Measurements from ENCODE around the gene DOCK1. TPM values are rescaled to one million over a fixed set of nuclear protein-coding genes. Genes with fewer than 3 reads are reported as not detected.

DOCK1 gene
- total RNA-seq, 6 experiments from 2014 or later: 50.6 to 59.9 (median 54.7) TPM

DNA sequence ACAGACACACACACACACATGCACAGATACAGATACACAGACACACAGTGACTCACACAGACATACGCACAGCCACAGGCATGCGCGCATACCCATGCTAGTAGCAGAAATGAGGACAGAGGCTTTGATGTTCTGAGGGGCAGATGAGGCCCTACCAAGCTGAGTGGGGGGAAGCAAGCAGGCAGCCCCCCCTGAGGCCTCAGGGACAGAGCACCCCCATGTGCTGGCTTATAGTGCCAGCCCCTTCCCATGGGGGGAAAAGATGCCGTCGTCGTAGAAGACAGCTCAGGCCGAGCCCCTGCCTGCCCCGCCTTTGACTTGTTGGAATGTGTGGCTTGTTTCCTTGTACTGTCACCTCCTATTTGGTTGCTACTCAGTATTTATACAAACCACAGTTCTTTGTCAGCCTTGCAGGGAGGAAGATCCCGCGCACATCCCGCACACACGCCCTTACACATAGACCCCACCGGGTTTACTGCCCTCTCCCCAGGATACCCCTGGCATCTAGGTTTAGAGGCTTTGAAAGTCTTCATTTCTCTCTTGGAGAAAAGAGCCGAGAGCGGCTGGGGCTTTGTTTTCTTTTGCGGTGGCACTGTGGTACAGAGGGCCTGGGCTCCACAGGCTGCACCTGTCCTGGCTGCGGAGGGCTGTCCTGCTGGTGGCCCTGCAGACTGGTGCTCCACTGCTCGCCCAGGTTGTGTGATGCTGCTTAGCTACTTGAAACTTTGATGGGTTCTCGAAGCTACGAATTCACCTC is 112.5 kb downstream of the DOCK1 start:
- peaks cover 4% of the 10 kb centered on the region for H3K4me1 Mint-ChIP-seq (ENCODE audit: low read depth)
- TF ChIP-seq, protein P1, sequence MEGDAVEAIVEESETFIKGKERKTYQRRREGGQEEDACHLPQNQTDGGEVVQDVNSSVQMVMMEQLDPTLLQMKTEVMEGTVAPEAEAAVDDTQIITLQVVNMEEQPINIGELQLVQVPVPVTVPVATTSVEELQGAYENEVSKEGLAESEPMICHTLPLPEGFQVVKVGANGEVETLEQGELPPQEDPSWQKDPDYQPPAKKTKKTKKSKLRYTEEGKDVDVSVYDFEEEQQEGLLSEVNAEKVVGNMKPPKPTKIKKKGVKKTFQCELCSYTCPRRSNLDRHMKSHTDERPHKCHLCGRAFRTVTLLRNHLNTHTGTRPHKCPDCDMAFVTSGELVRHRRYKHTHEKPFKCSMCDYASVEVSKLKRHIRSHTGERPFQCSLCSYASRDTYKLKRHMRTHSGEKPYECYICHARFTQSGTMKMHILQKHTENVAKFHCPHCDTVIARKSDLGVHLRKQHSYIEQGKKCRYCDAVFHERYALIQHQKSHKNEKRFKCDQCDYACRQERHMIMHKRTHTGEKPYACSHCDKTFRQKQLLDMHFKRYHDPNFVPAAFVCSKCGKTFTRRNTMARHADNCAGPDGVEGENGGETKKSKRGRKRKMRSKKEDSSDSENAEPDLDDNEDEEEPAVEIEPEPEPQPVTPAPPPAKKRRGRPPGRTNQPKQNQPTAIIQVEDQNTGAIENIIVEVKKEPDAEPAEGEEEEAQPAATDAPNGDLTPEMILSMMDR (IDR thresholded peaks at IDR 0.05): no peak
- no peaks in the 10 kb centered on the region for H3K9me3 Mint-ChIP-seq
- DNase-seq: no peak
- no peak overlapping the region for H3K4me3 Mint-ChIP-seq
- H3K27ac Mint-ChIP-seq: no peak overlapping the region
- H3K27me3 Mint-ChIP-seq (ENCODE audit: insufficient read depth): no peaks in the 10 kb centered on the region
- peaks cover 3% of the 10 kb centered on the region for H3K36me3 Mint-ChIP-seq (ENCODE audit: low read depth)

DNA sequence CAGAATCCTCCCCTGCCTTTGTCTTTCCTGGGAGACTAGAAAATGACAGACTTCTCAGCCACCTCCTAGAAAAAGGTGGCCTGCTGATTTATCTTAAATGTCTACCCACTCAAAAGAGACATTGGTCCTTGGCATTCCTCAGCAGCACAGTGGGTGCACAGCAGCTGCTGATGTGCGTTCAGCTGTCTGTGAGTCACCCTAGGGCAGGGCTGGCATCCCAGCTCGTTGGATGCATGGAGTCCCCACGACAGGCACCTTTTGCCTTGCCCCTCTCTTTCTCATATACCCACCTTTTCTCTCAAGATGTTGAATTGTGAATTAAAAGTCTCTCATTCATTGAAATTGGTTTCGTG is 113.0 kb downstream of the DOCK1 start:
- Mint-ChIP-seq H3K27ac (no peak overlapping the region), H3K36me3 (ENCODE audit: low read depth) (peaks cover 7% of the 10 kb centered on the region), H3K9me3 (no peaks in the 10 kb centered on the region), H3K27me3 (ENCODE audit: insufficient read depth) (no peaks in the 10 kb centered on the region), H3K4me3 (no peak overlapping the region), H3K4me1 (ENCODE audit: low read depth) (no peaks in the 10 kb centered on the region; the same call in 1 of the 2 replicates)
- TF ChIP-seq, protein P1 (IDR thresholded peaks at IDR 0.05): no peak
- DNase-seq: no peak

DNA sequence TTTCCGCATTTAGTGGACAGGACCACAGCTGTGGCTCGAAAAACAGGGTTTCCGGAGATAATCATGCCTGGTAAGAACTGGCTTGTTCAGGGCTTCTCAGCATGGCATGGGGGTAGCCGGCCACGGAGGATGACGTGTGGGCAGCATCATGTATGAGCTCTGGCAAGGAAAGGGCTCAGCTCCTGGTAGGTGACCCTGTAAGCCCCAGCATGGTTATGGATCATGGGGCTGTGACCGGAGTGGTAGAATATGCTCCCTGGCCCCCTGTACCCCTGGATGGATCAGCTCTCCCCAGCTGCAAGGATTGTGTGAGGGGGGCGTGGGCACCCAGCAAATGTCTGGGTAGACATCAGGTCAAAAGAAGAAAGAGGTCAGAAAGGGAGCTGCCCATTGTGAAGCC is 113.5 kb downstream of the DOCK1 start:
- peaks cover 11% of the 10 kb centered on the region for H3K36me3 Mint-ChIP-seq (ENCODE audit: low read depth)
- TF ChIP-seq, protein P1 (IDR thresholded peaks at IDR 0.05): no peak

DNA sequence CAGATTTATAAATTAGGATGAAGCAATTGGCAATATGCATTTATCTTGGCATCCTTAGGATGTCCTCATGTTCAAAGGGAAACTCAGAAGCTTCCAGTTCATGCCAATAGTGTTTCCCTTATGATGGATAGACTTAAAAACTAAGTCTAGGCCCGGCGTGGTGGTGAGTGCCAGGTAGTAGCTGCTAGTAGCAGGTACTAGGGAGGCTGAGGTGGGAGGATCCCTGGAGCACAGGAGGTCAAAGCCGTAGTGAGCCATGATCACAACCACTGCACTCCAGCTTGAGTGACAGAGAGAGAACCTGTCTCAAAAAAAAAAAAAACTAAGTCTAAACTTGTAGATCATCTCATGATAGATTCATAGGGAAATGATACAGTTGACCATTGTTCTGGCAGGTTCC is 115.0 kb downstream of the DOCK1 start:
- H3K27me3 Mint-ChIP-seq (ENCODE audit: insufficient read depth): no peaks in the 10 kb centered on the region
- H3K36me3 Mint-ChIP-seq (ENCODE audit: low read depth): peaks cover 22% of the 10 kb centered on the region
- H3K4me1 Mint-ChIP-seq (ENCODE audit: low read depth): no peaks in the 10 kb centered on the region
- H3K4me3 Mint-ChIP-seq: no peak overlapping the region
- TF ChIP-seq, protein P1 (IDR thresholded peaks at IDR 0.05): no peak
- no peak overlapping the region for H3K27ac Mint-ChIP-seq
- no peaks in the 10 kb centered on the region for H3K9me3 Mint-ChIP-seq
- DNase-seq: no peak

More for the DNA sequence above, 113.5 kb downstream of the DOCK1 start:
- H3K27ac Mint-ChIP-seq: no peak overlapping the region
- H3K9me3 Mint-ChIP-seq: no peaks in the 10 kb centered on the region
- H3K4me1 Mint-ChIP-seq (ENCODE audit: low read depth): no peaks in the 10 kb centered on the region
- no peaks in the 10 kb centered on the region for H3K27me3 Mint-ChIP-seq (ENCODE audit: insufficient read depth)
- DNase-seq: no peak
- H3K4me3 Mint-ChIP-seq: no peak overlapping the region

DNA sequence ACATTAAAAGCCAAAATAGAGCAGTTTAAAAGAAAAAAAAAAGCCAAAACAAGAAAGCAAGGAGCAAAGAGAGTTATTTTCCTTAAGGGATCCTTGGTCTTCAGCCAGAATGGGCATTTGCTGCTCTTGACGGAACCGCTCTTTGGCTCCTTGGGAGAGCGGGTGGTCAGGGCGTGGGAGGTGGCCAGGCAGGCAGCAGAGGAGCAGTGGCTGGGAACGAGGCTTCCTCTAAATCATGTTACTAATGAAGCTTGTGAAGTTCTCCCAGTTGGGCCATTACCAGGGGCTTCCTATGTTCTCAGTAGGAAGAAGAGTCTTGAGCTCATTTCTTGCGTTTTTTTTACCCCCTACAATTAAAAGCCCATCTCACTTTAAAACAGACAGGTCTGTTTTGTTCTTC is 116.6 kb downstream of the DOCK1 start:
- no peaks in the 10 kb centered on the region for H3K27me3 Mint-ChIP-seq (ENCODE audit: insufficient read depth)
- no peak overlapping the region for H3K4me3 Mint-ChIP-seq
- H3K4me1 Mint-ChIP-seq (ENCODE audit: low read depth): no peaks in the 10 kb centered on the region
- H3K27ac Mint-ChIP-seq: no peak overlapping the region
- peaks cover 30% of the 10 kb centered on the region for H3K36me3 Mint-ChIP-seq (ENCODE audit: low read depth)
- H3K9me3 Mint-ChIP-seq: no peaks in the 10 kb centered on the region
- TF ChIP-seq, protein P1 (IDR thresholded peaks at IDR 0.05): no peak
- no peak for DNase-seq

All from HFFc6 (cell line).